ENCODE data around the gene USP6NL.
A peak's percentile ranks its signal among the peaks of the same experiment; 100 is the strongest.

The USP6NL gene

DNA sequence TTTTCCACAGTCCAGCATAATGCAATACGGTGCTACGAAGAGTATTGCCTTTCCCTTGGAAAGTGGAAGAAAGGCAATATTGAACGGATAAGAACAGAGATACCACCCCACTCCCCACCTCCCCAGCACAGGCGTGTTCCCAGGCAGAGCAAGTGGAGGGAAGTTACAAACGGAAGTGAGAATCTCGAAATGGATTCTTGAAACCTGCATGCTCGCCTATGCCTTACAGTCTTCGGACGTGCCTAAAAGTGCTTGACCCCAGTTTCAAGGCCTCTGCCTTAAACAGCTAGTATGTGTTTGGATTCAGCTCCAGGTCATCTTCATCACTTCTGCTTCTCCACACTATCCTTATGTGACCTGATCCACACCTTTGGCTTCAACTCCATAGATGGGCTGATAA is 35.0 kb upstream of the USP6NL start:
- no peak for DNase-seq (ENCODE audit: low read depth)
- H3K4me3 ChIP-seq (ENCODE audit: low read length), result no peak overlapping the region
- TF ChIP-seq, protein P1, sequence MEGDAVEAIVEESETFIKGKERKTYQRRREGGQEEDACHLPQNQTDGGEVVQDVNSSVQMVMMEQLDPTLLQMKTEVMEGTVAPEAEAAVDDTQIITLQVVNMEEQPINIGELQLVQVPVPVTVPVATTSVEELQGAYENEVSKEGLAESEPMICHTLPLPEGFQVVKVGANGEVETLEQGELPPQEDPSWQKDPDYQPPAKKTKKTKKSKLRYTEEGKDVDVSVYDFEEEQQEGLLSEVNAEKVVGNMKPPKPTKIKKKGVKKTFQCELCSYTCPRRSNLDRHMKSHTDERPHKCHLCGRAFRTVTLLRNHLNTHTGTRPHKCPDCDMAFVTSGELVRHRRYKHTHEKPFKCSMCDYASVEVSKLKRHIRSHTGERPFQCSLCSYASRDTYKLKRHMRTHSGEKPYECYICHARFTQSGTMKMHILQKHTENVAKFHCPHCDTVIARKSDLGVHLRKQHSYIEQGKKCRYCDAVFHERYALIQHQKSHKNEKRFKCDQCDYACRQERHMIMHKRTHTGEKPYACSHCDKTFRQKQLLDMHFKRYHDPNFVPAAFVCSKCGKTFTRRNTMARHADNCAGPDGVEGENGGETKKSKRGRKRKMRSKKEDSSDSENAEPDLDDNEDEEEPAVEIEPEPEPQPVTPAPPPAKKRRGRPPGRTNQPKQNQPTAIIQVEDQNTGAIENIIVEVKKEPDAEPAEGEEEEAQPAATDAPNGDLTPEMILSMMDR (conservative IDR thresholded peaks at IDR 0.05; ENCODE audit: low read depth, low read length), result no peak

DNA sequence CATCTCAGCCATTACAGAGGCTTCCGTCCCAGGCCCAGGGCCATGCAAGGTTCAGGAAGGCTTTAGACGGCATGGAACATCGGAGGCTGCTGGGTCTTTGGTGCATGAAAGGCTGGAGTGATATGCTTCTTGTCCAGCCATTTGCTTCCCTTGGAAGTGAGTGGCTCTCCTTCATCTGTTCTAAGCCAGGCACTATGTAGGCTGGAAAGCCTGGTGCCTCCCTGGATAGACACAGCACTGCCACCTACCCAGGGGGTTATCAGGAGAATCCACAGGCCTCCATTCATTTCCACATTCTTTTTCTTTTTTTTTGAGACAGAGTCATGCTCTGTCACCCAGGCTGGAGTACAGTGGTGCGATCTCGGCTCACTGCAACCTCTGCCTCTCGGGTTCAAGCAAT is 31.6 kb upstream of the USP6NL start:
- H3K4me3 ChIP-seq (ENCODE audit: low read length), result no peak overlapping the region
- DNase-seq (ENCODE audit: low read depth), result no peak
- TF ChIP-seq, protein P1 (conservative IDR thresholded peaks at IDR 0.05; ENCODE audit: low read depth, low read length), result no peak

DNA sequence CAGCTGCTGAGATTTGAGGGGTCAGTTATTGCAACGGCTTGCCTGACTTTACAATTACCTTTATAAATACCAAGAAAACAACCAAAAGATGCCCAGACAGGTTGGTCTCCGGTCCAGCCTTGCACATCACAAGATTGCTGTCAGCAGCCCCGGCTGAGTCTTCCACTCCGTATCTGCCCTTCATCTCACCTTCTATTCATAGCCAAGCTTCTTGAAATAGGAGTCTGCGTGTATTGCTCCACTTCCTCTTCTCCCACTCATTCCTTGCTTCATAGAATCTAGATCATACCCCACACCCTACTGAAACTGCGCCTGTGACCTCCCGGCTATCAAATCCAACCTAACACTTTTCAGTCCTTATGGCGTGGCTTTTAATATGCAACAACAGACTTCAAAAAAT is 31.1 kb upstream of the USP6NL start:
- TF ChIP-seq, protein P1 (conservative IDR thresholded peaks at IDR 0.05; ENCODE audit: low read depth, low read length), result no peak
- DNase-seq (ENCODE audit: low read depth), result no peak
- H3K4me3 ChIP-seq (ENCODE audit: low read length), result no peak overlapping the region

DNA sequence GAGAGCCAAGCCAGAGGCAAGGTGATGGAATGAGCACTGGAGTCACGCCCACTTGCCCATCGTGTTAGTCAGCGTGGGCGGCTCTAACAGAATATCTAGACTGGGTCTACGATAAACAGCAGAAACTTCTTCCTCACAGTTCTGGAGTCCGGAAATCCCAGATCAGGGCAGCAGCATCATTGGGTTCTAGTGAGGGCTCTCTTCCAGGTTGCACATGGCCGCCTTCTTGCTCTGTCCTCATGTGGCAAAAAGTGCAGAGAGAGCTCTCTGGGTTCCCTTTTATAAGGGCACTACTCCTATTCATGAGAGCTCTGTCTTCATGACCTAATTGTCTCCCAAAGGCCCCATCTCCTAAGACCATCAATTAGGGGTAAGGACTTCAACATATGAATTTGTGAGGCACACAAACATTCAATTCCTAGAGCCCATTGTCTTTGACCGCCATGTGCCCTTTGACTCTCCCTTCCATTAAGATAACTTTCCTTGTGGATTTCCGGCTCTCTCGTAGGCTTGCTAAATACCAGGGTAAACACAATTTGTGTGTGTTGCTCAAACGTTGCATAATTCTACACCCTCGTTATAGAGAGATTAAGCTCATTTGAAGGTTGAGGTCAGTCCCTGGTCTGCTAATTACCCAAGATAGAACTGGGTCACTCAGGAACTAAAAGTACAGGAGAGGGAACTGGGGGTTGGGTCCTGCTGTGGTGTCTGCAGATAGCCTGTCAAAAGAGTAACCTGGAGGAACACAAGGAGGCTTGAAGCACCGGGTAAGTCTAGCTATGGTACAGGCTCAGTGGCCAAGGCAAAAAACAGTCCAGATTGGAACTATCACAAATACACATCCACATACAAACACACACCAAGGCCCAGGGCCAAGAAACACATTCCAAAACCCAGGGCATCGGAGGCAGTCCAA is 28.7 kb upstream of the USP6NL start:
- H3K4me3 ChIP-seq (ENCODE audit: low read length), result no peak overlapping the region
- peak; percentile 79 for DNase-seq (ENCODE audit: low read depth)
- TF ChIP-seq, protein P1 (conservative IDR thresholded peaks at IDR 0.05; ENCODE audit: low read depth, low read length), result no peak

DNA sequence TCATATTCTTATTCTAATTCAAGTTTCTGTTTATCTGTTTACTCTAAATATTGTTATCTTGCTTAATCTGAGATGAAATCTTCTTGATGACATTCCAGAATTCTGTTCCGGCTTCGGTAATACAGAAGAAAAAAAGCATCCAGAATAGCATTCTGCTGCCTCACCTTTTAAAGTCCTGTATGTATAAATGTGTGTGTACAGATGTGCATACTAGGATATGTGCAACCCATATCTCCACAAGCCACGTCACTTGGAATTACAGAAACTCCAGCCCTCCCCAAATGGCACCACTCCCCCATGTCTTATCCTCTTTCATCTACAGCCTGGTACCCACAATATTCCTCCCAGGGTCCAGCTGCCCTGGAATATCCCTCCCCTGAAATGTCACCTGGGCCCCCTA is 27.9 kb upstream of the USP6NL start:
- DNase-seq (ENCODE audit: low read depth), result no peak
- H3K4me3 ChIP-seq (ENCODE audit: low read length), result no peak overlapping the region
- TF ChIP-seq, protein P1 (conservative IDR thresholded peaks at IDR 0.05; ENCODE audit: low read depth, low read length), result no peak

DNA sequence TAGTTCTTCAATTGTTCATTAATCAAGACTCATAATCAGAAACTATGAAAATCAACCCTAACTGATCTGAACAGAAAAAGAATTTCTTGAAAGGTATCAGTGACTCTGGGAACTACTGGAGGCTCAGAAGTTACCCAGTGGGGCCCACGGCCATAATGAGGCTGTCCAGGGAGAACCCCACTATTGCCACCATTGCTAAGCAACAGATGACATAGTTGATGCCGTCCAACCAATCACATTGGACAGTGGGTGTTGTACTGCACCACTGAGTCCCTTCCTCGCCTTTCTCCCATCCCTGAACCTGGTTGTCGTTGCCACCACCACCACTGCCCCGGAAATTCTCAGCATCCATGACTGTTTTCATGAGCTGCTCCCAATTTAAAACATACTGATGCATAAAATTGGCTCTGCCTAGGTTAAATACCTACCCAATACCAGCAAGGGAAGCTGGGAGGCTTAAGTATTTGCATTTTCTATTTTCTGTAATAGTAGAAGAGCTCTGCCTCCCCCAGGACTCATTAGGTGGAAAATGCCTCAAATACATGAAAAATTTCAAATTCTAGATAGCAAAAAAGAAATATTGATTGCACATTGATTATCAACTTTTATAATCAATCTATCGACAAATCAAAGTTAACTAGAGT is 26.7 kb upstream of the USP6NL start:
- no peak for DNase-seq (ENCODE audit: low read depth)

More for the DNA sequence above, 26.7 kb upstream of the USP6NL start:
- TF ChIP-seq, protein P1 (conservative IDR thresholded peaks at IDR 0.05; ENCODE audit: low read depth, low read length), result no peak
- H3K4me3 ChIP-seq (ENCODE audit: low read length), result no peak overlapping the region
